ENCODE results near the gene AGPAT3. TPM values are rescaled to one million over a fixed set of nuclear protein-coding genes. Genes with fewer than 3 reads are reported as not detected.
A peak's percentile ranks its signal among the peaks of the same experiment; 100 is the strongest.

AGPAT3 gene
- total RNA-seq, 1 experiment from 2014 or later, result 13.0 TPM

DNA sequence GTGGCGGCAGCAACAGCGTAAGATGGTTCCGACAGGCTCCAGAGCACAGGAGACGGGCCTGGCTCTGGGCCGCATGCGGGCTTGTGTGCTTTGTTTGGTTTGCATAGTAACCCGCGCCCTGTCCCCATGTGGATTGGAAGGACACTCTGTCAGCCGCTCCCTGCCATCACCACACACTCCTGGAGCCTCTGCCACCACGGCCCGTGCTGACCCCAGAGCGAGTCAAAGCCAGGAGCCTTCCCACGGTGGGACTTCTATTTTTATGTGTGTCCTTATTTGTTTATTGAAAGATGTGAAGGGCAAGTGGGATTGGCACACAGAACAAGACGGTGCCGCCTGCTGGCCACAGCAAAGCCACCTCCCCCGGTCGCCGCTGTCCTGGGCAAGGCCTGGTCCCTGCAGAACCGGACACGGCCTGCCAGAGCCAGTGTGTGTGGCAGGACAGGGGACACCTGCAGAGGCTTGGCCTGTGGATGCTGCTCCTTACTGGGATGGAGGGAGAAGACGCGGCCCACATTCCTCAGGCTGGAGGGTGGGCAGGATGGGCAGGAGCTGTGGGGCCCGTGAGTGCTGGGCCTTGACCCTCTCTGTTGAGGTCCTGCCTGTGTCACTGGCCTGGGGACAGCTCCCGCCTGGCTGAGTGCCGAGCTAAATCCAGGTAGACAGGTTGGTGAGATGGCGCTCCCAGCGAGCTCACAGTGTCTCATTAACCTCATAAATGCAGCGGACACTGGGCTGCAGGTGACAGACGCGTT lies 64.4 kb downstream of the AGPAT3 start:
- no peak for DNase-seq

More for the DNA sequence above, 64.4 kb downstream of the AGPAT3 start:
- no peak overlapping the region for H2AFZ ChIP-seq (ENCODE audit: low read length)
- H3K23me2 ChIP-seq (ENCODE audit: insufficient read length, low read depth, low read length, poor library complexity, severe bottlenecking), result no peaks in the 10 kb centered on the region
- no peak overlapping the region for H3K14ac ChIP-seq (ENCODE audit: insufficient read depth, low read length)
- no peak overlapping the region for H3T11ph ChIP-seq (ENCODE audit: low read length)
- H4K8ac ChIP-seq (replicated peaks; ENCODE audit: insufficient read length, low read depth, low read length), result no peak overlapping the region
- H2BK120ac ChIP-seq (ENCODE audit: low read depth, low read length, poor library complexity, severe bottlenecking), result no peak overlapping the region
- H4K5ac ChIP-seq (ENCODE audit: insufficient read length, low read depth, low read length), result no peak overlapping the region
- H3K4me2 ChIP-seq (ENCODE audit: insufficient read depth, insufficient read length, low read length), result no peak overlapping the region
- H3K4me1 ChIP-seq (ENCODE audit: insufficient read depth, low read length), result no peaks in the 10 kb centered on the region
- H3K18ac ChIP-seq (ENCODE audit: insufficient read length, low read depth, low read length), result no peak overlapping the region
- TF ChIP-seq, protein P1, sequence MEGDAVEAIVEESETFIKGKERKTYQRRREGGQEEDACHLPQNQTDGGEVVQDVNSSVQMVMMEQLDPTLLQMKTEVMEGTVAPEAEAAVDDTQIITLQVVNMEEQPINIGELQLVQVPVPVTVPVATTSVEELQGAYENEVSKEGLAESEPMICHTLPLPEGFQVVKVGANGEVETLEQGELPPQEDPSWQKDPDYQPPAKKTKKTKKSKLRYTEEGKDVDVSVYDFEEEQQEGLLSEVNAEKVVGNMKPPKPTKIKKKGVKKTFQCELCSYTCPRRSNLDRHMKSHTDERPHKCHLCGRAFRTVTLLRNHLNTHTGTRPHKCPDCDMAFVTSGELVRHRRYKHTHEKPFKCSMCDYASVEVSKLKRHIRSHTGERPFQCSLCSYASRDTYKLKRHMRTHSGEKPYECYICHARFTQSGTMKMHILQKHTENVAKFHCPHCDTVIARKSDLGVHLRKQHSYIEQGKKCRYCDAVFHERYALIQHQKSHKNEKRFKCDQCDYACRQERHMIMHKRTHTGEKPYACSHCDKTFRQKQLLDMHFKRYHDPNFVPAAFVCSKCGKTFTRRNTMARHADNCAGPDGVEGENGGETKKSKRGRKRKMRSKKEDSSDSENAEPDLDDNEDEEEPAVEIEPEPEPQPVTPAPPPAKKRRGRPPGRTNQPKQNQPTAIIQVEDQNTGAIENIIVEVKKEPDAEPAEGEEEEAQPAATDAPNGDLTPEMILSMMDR (conservative IDR thresholded peaks at IDR 0.05), result no peak
- H2BK5ac ChIP-seq (ENCODE audit: insufficient read length, low read length), result no peak overlapping the region
- Mint-ChIP-seq H3K4me1 (peaks cover 24 to 27% of the 10 kb centered on the region in 2 experiments), H3K27ac (peak overlapping the region; percentile 50 to 77 (median 57); a peak in 3 of 7 replicates), H3K27me3 (ENCODE audit: low read depth) (no peaks in the 10 kb centered on the region), H3K36me3 (ENCODE audit: insufficient read depth in 1 of 3, low read depth in 3 of 3) (no peaks in the 10 kb centered on the region), H3K4me3 (no peak overlapping the region), H3K9me3 (no peaks in the 10 kb centered on the region)
- H4K20me1 ChIP-seq (ENCODE audit: control insufficient read depth, insufficient read depth, insufficient read length), result no peaks in the 10 kb centered on the region
- no peak overlapping the region for H3K27ac ChIP-seq (ENCODE audit: insufficient read length, low read depth, low read length)
- no peak overlapping the region for H3K23ac ChIP-seq (ENCODE audit: insufficient read length, low read depth, low read length)
- no peak overlapping the region for H3K4ac ChIP-seq (ENCODE audit: low read depth, low read length)
- no peaks in the 10 kb centered on the region for H3K79me2 ChIP-seq (ENCODE audit: insufficient read depth, low read length)
- no peak overlapping the region for H3K9ac ChIP-seq (ENCODE audit: extremely low read depth, insufficient read length, low read length)
- H3K56ac ChIP-seq (ENCODE audit: insufficient read length, low read depth, low read length), result no peak overlapping the region
- H3K27me3 ChIP-seq (ENCODE audit: insufficient read depth, low read length), result no peaks in the 10 kb centered on the region
- H3K79me1 ChIP-seq (ENCODE audit: insufficient read depth, low read depth, low read length, poor library complexity, severe bottlenecking), result no peaks in the 10 kb centered on the region
- no peak overlapping the region for H2BK15ac ChIP-seq (ENCODE audit: low read depth, low read length)
- no peak overlapping the region for H2BK20ac ChIP-seq (ENCODE audit: low read depth, low read length, poor library complexity, severe bottlenecking)
- no peak overlapping the region for H4K91ac ChIP-seq (ENCODE audit: insufficient read length, low read depth, low read length)
- H2AK5ac ChIP-seq (ENCODE audit: insufficient read length, low read length), result no peak overlapping the region
- H3K9me3 ChIP-seq (ENCODE audit: control insufficient read depth, low read depth, low read length), result no peaks in the 10 kb centered on the region
- no peak overlapping the region for H2BK12ac ChIP-seq (ENCODE audit: insufficient read length, low read depth, low read length)
- no CpG with 5 or more reads among the region's 30 CpGs for WGBS (ENCODE audit: extremely low coverage, insufficient read length, low lambda C conversion rate)
